Motor neuron (in vitro differentiated cells): ENCODE data around the gene NLGN4X. TPM values are rescaled to one million over a fixed set of nuclear protein-coding genes. Genes with fewer than 3 reads are reported as not detected.

Experiments used
- ATAC-seq, 8 experiments: fragments of 200-7000 bp; cut with Tn5 transposase; replicated peaks in 6 of 8; 2 replicates each; pipeline ENCODE4 v1.8.0; 2021; ENCODE audit warnings: mild to moderate bottlenecking in 8 of 8, moderate library complexity in 8 of 8
- H3K27ac ChIP-seq, 2 donors: fragments of 250-450 bp; sonication (Bioruptor Pico); 2 replicates each; pipeline ENCODE4 v1.9.0; 2021; ENCODE audit warnings: antibody characterized with exemption in 2 of 2, mild to moderate bottlenecking in 2 of 2, moderate library complexity in 1 of 2
- H3K4me1 ChIP-seq, 2 donors: fragments of 250-450 bp; sonication (Bioruptor Pico); replicated peaks in 1 of 2; 2 replicates each; pipeline ENCODE4 v1.6.1; 2021; ENCODE audit warnings: antibody characterized with exemption in 2 of 2, mild to moderate bottlenecking in 2 of 2, moderate library complexity in 1 of 2
- H3K4me3 ChIP-seq, 5 donors: fragments of 250-450 bp; sonication (Bioruptor Pico); 2 replicates each; pipeline ENCODE4 v1.9.0; 2021; ENCODE audit warnings: antibody characterized with exemption in 5 of 5, mild to moderate bottlenecking in 5 of 5, moderate library complexity in 4 of 5
- WGBS, 10 experiments: fragments of 450-650 bp; shearing (Covaris generic); methylation state at CpG; one replicate each; pipeline ENCODE4 v1.0.0; 2022; 5-methylcytosine and 5-hydroxymethylcytosine counted together
- in situ Hi-C, 9 experiments: fragments of 400-800 bp; cut with MboI; loops; one replicate each; pipeline ENCODE4 v1.15.0; 2021; ENCODE audit warnings: low sequenced_read_pairs in 9 of 9, low pct_unique_long_range_greater_than_20kb in 2 of 9; ENCODE audit not compliant: unreplicated experiment in 9 of 9
- total RNA-seq, 8 experiments: library from RNA; unstranded; fragments of 300-600 nt; gene quantifications; 2 replicates each; pipeline versions ENCODE4 v1.2.3 to v1.2.4, GENCODE V29; 2022

Gene NLGN4X
- total RNA-seq, 8 experiments from 2014 or later = 0.15 to 49.2 (median 20.0) TPM

DNA sequence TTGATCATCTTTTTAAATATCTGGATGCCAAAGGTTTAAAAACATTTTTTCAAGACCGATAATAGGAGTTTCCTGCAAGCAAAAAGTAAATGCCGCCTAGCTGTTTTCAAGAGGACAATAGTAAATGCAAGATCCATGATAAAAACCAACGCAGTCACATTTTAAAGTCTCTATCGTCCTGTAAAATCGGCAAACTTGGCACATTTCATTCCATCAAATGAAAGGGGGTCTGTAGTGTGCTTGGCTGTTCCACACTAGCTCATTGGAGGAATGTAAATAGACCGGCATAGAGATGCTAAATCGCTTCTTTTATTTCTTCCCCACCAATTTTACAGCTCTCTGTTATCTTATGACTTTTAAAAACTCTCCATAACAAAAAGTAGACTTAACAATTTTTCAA lies 202.2 kb downstream of the NLGN4X start:
- no peaks in the 10 kb centered on the region for H3K4me1 ChIP-seq
- 0 to 40% (median 20%) methylated on average over 1 to 7 of the region's 7 CpGs; no CpG with 5 or more reads in 3 of the 10 experiments for WGBS, 10 experiments
- H3K4me3 ChIP-seq = no peak overlapping the region
- ATAC-seq = peak in 2 of 8 experiments; percentile 26 to 31
- no peak overlapping the region for H3K27ac ChIP-seq
- in situ Hi-C loops = no loop called here

DNA sequence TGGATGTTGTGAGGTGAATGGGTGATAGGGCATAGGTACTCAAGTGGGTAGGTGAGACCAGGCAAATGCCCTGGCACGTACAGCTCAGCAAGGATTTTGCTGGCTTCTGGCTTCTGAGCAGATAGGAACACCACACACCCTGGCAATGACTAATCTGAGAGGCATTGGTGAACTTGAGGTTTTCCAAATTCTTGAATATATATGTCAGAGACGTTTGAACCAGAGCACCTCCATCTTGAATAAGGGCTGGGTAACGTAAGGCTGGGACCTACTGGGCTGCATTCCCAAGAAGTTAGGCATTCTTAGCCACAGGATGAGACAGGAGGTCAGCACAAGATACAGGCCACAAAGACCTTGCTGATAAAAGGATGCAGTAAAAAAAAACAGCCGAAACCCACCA lies 204.5 kb downstream of the NLGN4X start:
- Histone ChIP-seq H3K4me1 (no peaks in the 10 kb centered on the region), H3K27ac (no peak overlapping the region), H3K4me3 (no peak overlapping the region)
- in situ Hi-C loops = no loop called here
- 96 to 100% methylated on average over 1 to 3 of the region's 4 CpGs; no CpG with 5 or more reads in 8 of the 10 experiments for WGBS, 10 experiments
- no peak for ATAC-seq

DNA sequence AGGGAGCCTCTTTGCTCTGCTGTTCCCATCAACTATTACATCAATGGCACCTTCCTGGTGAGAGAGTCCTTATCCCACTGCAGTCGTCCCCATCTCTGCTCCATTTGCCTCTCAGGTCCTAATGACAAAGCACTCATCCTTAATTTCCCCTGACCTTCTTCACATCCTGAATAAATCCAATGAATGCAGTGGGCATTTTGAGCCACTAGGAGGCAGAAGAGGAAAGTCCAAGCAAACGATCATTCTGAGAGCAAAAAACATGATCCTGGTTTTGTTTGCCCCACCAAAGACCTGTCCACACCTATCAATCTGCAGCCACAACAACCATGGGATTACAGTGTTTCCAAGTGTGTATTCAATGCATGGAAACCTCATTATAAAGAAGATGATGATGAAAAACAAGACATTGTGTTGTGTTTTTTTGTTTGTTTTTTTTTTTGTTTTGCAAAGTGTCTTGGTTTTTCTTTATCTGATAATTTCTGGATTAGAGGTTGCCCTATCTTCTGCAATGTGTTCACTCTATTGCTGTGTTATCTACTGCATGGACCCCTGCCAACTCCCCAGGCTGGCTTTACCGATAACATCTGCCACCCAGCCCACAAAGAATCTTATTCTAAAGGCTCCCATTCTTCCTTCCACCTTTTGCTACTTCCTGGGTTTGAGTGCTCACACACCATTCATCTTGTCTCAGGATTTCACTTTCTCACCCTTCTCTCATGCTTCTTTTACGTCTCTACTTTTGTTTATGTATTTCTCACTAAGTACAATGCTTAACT lies 207.2 kb downstream of the NLGN4X start:
- in situ Hi-C loops = no loop called here
- Histone ChIP-seq H3K4me3 (no peak overlapping the region), H3K4me1 (no peaks in the 10 kb centered on the region), H3K27ac (no peak overlapping the region)
- peak in 1 of 8 experiments; percentile 20 for ATAC-seq
- WGBS, 10 experiments = 0 to 56% (median 18%) methylated on average over 1 to 3 of the region's 4 CpGs; no CpG with 5 or more reads in 3 of the 10 experiments

DNA sequence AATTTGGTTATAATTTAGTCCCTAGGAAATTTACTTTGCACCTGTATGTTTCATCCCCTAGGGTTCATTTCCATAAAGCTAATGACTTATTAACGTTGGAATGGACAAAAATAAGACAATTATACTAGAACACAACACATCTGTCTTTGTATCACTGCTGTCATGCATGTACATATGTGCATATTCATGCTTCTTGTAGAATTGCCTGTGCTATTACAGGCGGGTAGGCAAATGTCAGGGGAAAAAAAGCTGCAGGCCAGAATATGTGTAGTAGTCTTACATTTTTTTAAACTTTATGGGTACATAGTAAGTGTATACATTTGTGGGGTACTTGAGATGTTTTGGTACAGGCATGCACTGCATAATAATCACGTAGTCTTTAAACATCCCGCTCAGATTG lies 209.6 kb downstream of the NLGN4X start:
- WGBS, 10 experiments = 7 to 100% (median 50%) methylated on average over 1 to 4 of the region's 4 CpGs; no CpG with 5 or more reads in 5 of the 10 experiments
- H3K27ac ChIP-seq = no peak overlapping the region
- peak in 3 of 8 experiments; percentile 31 to 70 (median 65) for ATAC-seq
- H3K4me3 ChIP-seq = no peak overlapping the region
- in situ Hi-C loops = no loop called here
- H3K4me1 ChIP-seq = no peaks in the 10 kb centered on the region

DNA sequence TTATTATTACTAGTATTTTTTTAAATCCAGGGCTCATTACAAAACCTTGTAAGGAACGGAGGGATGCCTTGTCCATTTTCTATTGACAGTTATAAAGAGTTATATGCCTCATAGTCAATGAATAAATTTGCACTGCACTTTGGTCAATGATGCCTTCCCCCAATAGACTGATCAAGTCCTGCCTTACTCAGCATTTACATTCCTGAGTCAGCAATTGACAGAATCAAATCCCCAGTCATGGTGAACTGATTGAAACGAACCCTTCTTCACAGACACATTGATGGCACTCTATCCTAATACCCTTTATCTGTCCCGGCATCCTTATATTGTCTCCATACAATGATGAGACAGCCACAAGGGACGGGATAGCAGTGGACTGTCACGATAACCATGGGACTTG lies 213.2 kb downstream of the NLGN4X start:
- in situ Hi-C loops = no loop called here
- Histone ChIP-seq H3K4me3 (no peak overlapping the region), H3K4me1 (no peaks in the 10 kb centered on the region), H3K27ac (no peak overlapping the region)
- WGBS, 10 experiments = 27 to 91% (median 88%) methylated on average over 4 to 5 of the region's 5 CpGs; no CpG with 5 or more reads in 7 of the 10 experiments
- ATAC-seq = no peak

DNA sequence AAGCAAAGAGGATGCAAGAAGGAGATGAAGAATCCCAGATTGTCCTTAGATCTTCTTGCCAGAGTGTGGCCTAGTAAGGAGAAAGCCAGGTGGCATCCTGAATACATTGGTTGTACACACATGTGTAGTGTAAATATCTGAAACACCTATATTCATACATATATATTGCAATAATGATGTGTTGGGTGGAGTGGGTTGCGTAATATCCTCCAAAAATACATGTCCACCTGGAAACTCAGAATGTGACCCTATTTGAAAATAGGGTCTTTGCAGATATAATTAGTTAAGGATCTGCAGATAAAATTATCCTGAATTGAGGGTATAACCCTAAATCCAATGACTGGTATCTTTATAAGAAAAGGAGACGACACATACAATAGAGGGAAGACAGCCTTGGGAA lies 216.3 kb downstream of the NLGN4X start:
- Histone ChIP-seq H3K4me3 (no peak overlapping the region), H3K27ac (no peak overlapping the region), H3K4me1 (no peaks in the 10 kb centered on the region)
- in situ Hi-C loops = no loop called here
- ATAC-seq = no peak
- WGBS, 10 experiments = 86 to 100% methylated on average over 1 of the region's 2 CpGs; no CpG with 5 or more reads in 8 of the 10 experiments

DNA sequence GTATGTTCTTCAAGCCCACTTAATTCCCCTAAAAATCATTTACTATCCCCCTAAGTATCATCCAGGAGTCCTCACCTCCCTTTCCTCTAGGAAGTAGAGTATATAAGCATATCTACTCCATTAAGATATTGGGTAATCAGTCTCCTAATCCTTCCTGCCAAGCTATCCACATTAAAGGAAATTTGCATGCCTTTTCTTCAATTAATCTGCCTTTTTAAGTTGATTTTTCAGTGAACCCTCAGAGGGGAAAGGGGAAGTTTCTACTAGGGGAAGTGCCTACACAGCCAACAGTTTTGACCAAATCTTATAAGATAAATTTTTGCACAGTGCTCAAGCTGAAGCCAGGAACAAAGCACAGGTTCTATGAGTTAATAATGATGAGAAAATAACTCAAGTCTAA lies 222.8 kb downstream of the NLGN4X start:
- ATAC-seq = no peak
- Histone ChIP-seq H3K4me1 (no peaks in the 10 kb centered on the region), H3K27ac (no peak overlapping the region), H3K4me3 (no peak overlapping the region)
- in situ Hi-C loops = no loop called here

DNA sequence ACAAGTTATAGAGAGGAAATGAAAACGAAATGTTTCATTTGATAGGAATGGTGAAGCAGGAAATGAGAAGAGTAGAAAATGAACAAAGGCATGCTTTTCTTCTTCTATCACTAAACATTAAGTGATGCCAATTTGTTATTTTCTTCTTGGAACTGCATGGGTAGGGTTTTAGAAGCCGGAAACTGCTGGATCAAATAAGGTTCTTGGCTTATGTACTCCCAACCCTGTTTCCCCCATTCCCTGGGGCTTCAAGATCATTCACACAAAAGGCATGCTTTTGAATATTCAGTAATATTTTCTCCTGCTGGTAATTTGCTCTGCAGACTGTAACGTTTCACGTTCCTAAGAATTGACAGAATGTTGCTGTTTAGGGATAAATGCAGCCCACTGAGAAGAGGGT lies 224.1 kb downstream of the NLGN4X start:
- in situ Hi-C loops = no loop called here
- WGBS, 10 experiments = 0 to 83% (median 8%) methylated on average over 1 to 4 of the region's 4 CpGs; no CpG with 5 or more reads in 3 of the 10 experiments
- peak in 1 of 8 experiments; percentile 44 for ATAC-seq
- no peaks in the 10 kb centered on the region for H3K4me1 ChIP-seq
- H3K27ac ChIP-seq = no peak overlapping the region
- no peak overlapping the region for H3K4me3 ChIP-seq

DNA sequence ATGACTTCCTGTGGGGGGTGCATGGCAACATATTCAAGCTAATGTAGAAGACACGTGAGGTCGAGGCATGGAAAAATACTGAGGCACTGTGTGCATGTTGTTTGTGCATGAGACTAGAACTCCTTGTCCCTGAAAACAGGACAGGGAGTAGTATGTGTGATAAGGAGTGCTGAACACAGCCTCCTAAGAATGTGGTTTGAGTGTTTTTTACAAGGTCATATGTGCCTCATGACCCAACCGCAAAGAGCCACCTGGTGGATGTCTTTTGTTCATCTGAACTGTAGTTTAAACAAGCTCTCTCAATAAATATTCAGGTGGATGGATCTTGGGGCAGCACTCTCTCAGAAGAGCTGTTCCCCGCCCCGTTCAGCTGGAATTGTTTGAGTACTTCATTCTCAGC lies 226.6 kb downstream of the NLGN4X start:
- Histone ChIP-seq H3K4me3 (no peak overlapping the region), H3K27ac (no peak overlapping the region), H3K4me1 (no peaks in the 10 kb centered on the region)
- in situ Hi-C loops = no loop called here
- WGBS, 10 experiments = 13 to 81% (median 23%) methylated on average over 2 to 3 of the region's 5 CpGs; no CpG with 5 or more reads in 7 of the 10 experiments
- ATAC-seq = no peak

DNA sequence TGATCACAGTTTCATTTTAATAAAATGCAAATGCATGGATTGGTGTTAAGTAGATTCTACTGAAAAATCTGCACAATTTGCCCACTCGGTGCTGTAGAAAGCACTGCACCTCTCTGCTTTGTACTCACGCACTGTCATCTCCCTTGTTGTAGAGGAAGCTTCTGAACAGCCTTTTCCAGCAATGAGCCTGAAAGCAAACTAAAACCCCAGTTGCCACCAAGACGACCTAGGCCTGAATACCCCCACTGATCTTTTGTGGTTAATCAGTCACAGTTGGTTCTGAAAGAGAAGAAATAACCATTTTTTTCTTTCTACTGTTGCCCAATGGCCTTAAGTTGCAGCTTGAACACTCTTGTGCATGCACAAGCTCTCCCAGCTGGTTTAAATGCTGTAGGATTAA lies 229.8 kb downstream of the NLGN4X start:
- no peak overlapping the region for H3K27ac ChIP-seq
- in situ Hi-C loops = no loop called here
- no peak for ATAC-seq
- no peak overlapping the region for H3K4me3 ChIP-seq
- no peaks in the 10 kb centered on the region for H3K4me1 ChIP-seq
- whole genome bisulfite sequencing, 10 experiments = 0 to 83% (median 22%) methylated on average over 1 to 2 of the region's 3 CpGs; no CpG with 5 or more reads in 6 of the 10 experiments

DNA sequence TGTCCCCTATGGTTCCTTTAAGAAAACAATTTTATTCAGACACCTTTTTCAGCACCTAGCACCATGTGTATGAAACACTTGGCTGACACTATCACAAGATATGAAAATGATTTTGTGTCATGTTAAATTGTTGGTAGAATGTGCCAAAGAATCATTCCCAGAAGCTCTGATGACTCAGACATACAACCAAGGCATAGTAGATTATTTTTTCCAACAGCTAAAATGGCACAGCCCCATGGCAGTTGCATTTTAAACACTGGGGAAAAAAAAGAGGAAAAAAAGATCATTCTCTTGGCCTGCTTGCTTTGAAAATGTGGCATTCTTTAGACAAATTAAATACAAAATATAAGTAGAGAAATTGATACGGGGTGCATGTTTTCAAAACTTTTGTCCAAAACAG lies 230.2 kb downstream of the NLGN4X start:
- in situ Hi-C loops = no loop called here
- no peaks in the 10 kb centered on the region for H3K4me1 ChIP-seq
- H3K4me3 ChIP-seq = no peak overlapping the region
- WGBS, 10 experiments = 0 to 83% (median 25%) methylated on average over 1 of the region's 1 CpG; no CpG with 5 or more reads in 6 of the 10 experiments
- no peak overlapping the region for H3K27ac ChIP-seq
- no peak for ATAC-seq

DNA sequence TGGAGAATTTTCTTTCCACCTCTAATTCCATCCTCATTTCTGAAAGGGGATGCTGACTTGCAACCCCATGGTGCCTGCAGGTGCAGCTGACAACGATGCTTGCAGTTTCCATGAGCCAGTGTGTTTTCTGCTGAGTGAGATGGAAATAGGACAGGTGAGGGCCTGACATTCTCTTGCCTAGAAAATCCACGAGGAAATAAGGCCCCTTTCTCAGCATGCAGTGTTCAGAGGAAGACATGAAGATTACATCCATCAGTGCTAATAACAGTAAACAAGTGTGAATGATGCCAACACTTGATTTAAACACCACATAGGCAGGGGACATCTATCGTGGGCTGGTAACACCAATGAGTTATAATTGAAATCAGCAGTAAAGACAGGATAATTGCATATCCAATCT lies 237.3 kb downstream of the NLGN4X start:
- H3K4me3 ChIP-seq = no peak overlapping the region
- peak in 1 of 8 experiments; percentile 18 for ATAC-seq
- in situ Hi-C loops = no loop called here
- no peak overlapping the region for H3K27ac ChIP-seq
- 0 to 68% (median 0%) methylated on average over 1 to 3 of the region's 3 CpGs; no CpG with 5 or more reads in 7 of the 10 experiments for WGBS, 10 experiments
- H3K4me1 ChIP-seq = no peaks in the 10 kb centered on the region

DNA sequence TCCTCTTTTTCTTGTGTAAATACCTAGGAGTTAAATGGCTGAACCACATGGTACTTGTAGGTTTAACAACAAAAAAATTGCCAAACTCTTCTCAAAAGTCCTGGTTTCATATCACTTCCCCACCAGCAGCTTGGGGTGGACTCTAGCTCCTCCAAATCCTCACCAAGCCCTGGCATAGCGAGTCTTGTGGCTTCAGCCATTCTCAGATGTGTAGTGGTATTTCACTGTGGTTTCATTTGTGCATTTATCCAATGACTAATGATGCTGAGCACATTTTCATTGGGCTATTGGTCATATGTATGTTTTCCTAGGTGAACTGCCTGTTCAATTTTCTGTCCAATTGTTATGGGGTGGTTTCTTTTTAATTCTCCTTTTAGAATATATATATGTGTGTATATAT lies 249.3 kb downstream of the NLGN4X start:
- ATAC-seq = no peak
- no peak overlapping the region for H3K27ac ChIP-seq
- in situ Hi-C loops = no loop called here
- peaks cover 0 to 3% of the 10 kb centered on the region in 2 donors for H3K4me1 ChIP-seq
- H3K4me3 ChIP-seq = no peak overlapping the region
- 83% methylated on average over 1 of the region's 1 CpG; no CpG with 5 or more reads in 9 of the 10 experiments for WGBS, 10 experiments

DNA sequence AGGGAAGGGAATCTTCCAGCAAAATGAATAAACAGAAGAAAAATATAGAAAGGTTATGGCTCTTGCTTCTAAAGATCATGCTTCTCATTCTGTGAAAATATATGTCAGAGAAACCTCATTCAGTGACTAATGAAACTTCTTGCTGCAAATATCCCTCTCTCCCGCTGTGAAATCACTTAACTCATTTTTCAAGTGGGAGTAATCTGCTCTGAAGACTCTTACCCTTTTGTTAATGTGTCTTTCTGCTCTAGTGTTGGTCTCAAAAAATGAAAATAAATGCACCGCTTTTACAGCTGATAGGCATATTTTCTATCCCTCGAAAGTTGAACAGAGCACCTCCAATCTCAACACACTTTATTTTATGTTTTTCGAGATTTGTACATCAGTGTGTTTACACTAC lies 252.3 kb downstream of the NLGN4X start:
- H3K4me3 ChIP-seq = no peak overlapping the region
- in situ Hi-C loops = no loop called here
- 20 to 78% methylated on average over 3 to 4 of the region's 4 CpGs; no CpG with 5 or more reads in 8 of the 10 experiments for WGBS, 10 experiments
- H3K4me1 ChIP-seq = no peaks in the 10 kb centered on the region
- no peak overlapping the region for H3K27ac ChIP-seq
- peak in 2 of 8 experiments; percentile 21 to 38 for ATAC-seq
